Endodermal cell (in vitro differentiated cells): Measurements from ENCODE around the gene GALNT18. TPM values are rescaled to one million over a fixed set of nuclear protein-coding genes. Genes with fewer than 3 reads are reported as not detected.

Source experiments
- DNase-seq: peaks from one replicate; pipeline ENCODE4 v3.0.0-alpha.2; 2017
- H3K27ac ChIP-seq: 2 replicates; pipeline ENCODE4 v1.5.1; 2013; ENCODE audit warnings: mild to moderate bottlenecking, low read depth, low read length, moderate library complexity
- H3K27me3 ChIP-seq: 2 replicates; pipeline ENCODE4 v1.6.1; 2013; ENCODE audit warnings: mild to moderate bottlenecking, low read length, moderate library complexity; ENCODE audit not compliant: insufficient read depth, control insufficient read depth, poor library complexity, severe bottlenecking
- H3K36me3 ChIP-seq: 2 replicates; pipeline ENCODE4 v1.7.0; 2013; ENCODE audit warnings: mild to moderate bottlenecking, low read length, moderate library complexity; ENCODE audit not compliant: control insufficient read depth, insufficient read depth
- H3K4me1 ChIP-seq: one replicate; pipeline ENCODE4 v1.7.0; 2013; ENCODE audit warnings: low read length; ENCODE audit not compliant: control insufficient read depth, insufficient read depth
- H3K4me3 ChIP-seq: 2 replicates; pipeline ENCODE4 v1.5.1; 2013; ENCODE audit warnings: mild to moderate bottlenecking, low read length, moderate library complexity
- H3K9ac ChIP-seq: 2 replicates; pipeline ENCODE4 v1.6.1; 2013; ENCODE audit warnings: mild to moderate bottlenecking, low read length, moderate library complexity; ENCODE audit not compliant: poor library complexity, severe bottlenecking; ENCODE audit errors: extremely low read depth
- H3K9me3 ChIP-seq: 2 replicates; pipeline ENCODE4 v1.6.1; 2013; ENCODE audit warnings: mild to moderate bottlenecking, low read length, moderate library complexity; ENCODE audit not compliant: control insufficient read depth
- H3K27ac Mint-ChIP-seq: 2 replicates; pipeline ENCODE4 v1.8.0; 2020; ENCODE audit warnings: mixed read lengths
- H3K27me3 Mint-ChIP-seq: 2 replicates; pipeline ENCODE4 v1.8.0; 2021; ENCODE audit warnings: mild to moderate bottlenecking, mixed read lengths; ENCODE audit not compliant: insufficient read depth
- H3K36me3 Mint-ChIP-seq: 2 replicates; pipeline ENCODE4 v1.8.0; 2020; ENCODE audit warnings: low read depth, mixed read lengths
- H3K4me1 Mint-ChIP-seq: 2 replicates; pipeline ENCODE4 v1.8.0; 2020; ENCODE audit warnings: mixed read lengths
- H3K4me3 Mint-ChIP-seq: 2 replicates; pipeline ENCODE4 v1.8.0; 2020; ENCODE audit warnings: mild to moderate bottlenecking, moderate library complexity, mixed read lengths
- H3K9me3 Mint-ChIP-seq: 2 replicates; pipeline ENCODE4 v1.8.0; 2020; ENCODE audit warnings: mild to moderate bottlenecking, mixed read lengths
- CTCF ChIP-seq: fragments of 200-600 bp; sonication (generic); conservative IDR thresholded peaks from 2 replicates; pipeline ENCODE4 v1.5.0; 2021; ENCODE audit warnings: antibody characterized with exemption, mild to moderate bottlenecking
- WGBS, 2 experiments: methylation state at CpG; one replicate each; pipeline versions ENCODE4 v1.1.5 to v1.1.7; 2013; ENCODE audit warnings: missing lambda C conversion rate in 2 of 2, mixed read lengths in 1 of 2; ENCODE audit not compliant: insufficient coverage in 1 of 2, insufficient read length in 1 of 2; 5-methylcytosine and 5-hydroxymethylcytosine counted together
- total RNA-seq, 2 donors: library from RNA; stranded (reverse); fragmentation: NEBNext Ultra II Directional in 1 of 2; extraction: Animal tissue kit (Norgen Biotek cat#: 25700) in 1 of 2; gene quantifications; 2 replicates in 1 of 2; 3 replicates in 1 of 2; pipeline ENCODE4 v1.2.1, GENCODE V29; 2021

The GALNT18 gene
- total RNA-seq, 2 donors from 2014 or later, result 5.1 to 9.9 TPM

GRCh38 chr11:11558826-11559225 lies 63.0 kb downstream of the GALNT18 start:
- no peaks in the 10 kb centered on the region for H3K4me1 Mint-ChIP-seq
- no peak overlapping the region for H3K4me3 Mint-ChIP-seq
- Histone ChIP-seq H3K4me3 (no peak overlapping the region), H3K9me3 (no peaks in the 10 kb centered on the region), H3K4me1 (no peaks in the 10 kb centered on the region), H3K27me3 (no peaks in the 10 kb centered on the region), H3K27ac (no peak overlapping the region), H3K36me3 (no peaks in the 10 kb centered on the region), H3K9ac (no peak overlapping the region)
- TF ChIP-seq CTCF, result no peak
- peaks cover 53% of the 10 kb centered on the region for H3K27me3 Mint-ChIP-seq
- H3K27ac Mint-ChIP-seq, result no peak overlapping the region
- H3K36me3 Mint-ChIP-seq, result no peaks in the 10 kb centered on the region
- no peaks in the 10 kb centered on the region for H3K9me3 Mint-ChIP-seq
- no peak for DNase-seq
- WGBS, 2 experiments, result 87% methylated on average over 2 of the region's 2 CpGs; no CpG with 5 or more reads in 1 of the 2 experiments

GRCh38 chr11:11558396-11558795 lies 63.4 kb downstream of the GALNT18 start:
- peaks cover under 1% of the 10 kb centered on the region for H3K4me1 Mint-ChIP-seq
- H3K9me3 ChIP-seq, result no peaks in the 10 kb centered on the region

GRCh38 chr11:11555208-11555607 lies 66.6 kb downstream of the GALNT18 start:
- Histone ChIP-seq H3K27ac (no peak overlapping the region), H3K4me1 (peaks cover 12% of the 10 kb centered on the region), H3K9ac (no peak overlapping the region), H3K4me3 (no peak overlapping the region), H3K9me3 (no peaks in the 10 kb centered on the region), H3K36me3 (no peaks in the 10 kb centered on the region), H3K27me3 (no peaks in the 10 kb centered on the region)
- DNase-seq, result no peak
- H3K36me3 Mint-ChIP-seq, result no peaks in the 10 kb centered on the region
- H3K9me3 Mint-ChIP-seq, result no peaks in the 10 kb centered on the region
- no peak for TF ChIP-seq CTCF
- H3K4me1 Mint-ChIP-seq, result peaks cover 10% of the 10 kb centered on the region
- H3K4me3 Mint-ChIP-seq, result no peak overlapping the region
- no peak overlapping the region for H3K27ac Mint-ChIP-seq
- WGBS, 2 experiments, result 81 to 91% methylated on average over 5 to 6 of the region's 6 CpGs
- H3K27me3 Mint-ChIP-seq, result peaks cover 35% of the 10 kb centered on the region

More at GRCh38 chr11:11558396-11558795, 63.4 kb downstream of the GALNT18 start:
- Mint-ChIP-seq H3K36me3 (no peaks in the 10 kb centered on the region), H3K27ac (no peak overlapping the region), H3K27me3 (peaks cover 53% of the 10 kb centered on the region), H3K9me3 (no peaks in the 10 kb centered on the region), H3K4me3 (no peak overlapping the region)
- WGBS, 2 experiments, result 89 to 100% methylated on average over 3 of the region's 3 CpGs
- no peak for TF ChIP-seq CTCF
- DNase-seq, result no peak
- Histone ChIP-seq H3K4me3 (no peak overlapping the region), H3K9ac (no peak overlapping the region), H3K27ac (no peak overlapping the region), H3K27me3 (no peaks in the 10 kb centered on the region), H3K36me3 (no peaks in the 10 kb centered on the region), H3K4me1 (peaks cover under 1% of the 10 kb centered on the region)
